ENCODE measurements around the gene CUL4B.

GRCh38 chrX:120585702-120586101, 24.9 kb upstream of the CUL4B start:
- TF ChIP-seq CTCF (IDR thresholded peaks at IDR 0.05) (no peak), POLR2AphosphoS5 (IDR thresholded peaks at IDR 0.05; ENCODE audit: low read depth, low read length) (no peak), REST (IDR thresholded peaks at IDR 0.05; ENCODE audit: insufficient read depth in 1 of 2, low read depth in 2 of 2, low read length in 1 of 2) (no peak), TCF7L2 (IDR thresholded peaks at IDR 0.05; ENCODE audit: low read depth, low read length) (no peak)
